Esophagus muscularis mucosa (tissue), 3 donors: ENCODE measurements around the gene CER1.

Source experiments
- POLR2AphosphoS5 ChIP-seq, 2 donors: sonication (generic); formaldehyde crosslinking; IDR thresholded peaks; one replicate each; pipeline ENCODE4 v1.6.1; 2017; ENCODE audit warnings: antibody characterized with exemption in 2 of 2
- TF ChIP-seq, protein P1 (sequence below), 3 experiments: fragments of 200-600 bp in 2 of 3; fragments of 450-650 bp in 1 of 3; sonication (generic) in 2 of 3; IDR thresholded peaks; one replicate each; pipeline ENCODE4 v1.5.1; 2017 to 2019; ENCODE audit warnings: antibody characterized with exemption in 3 of 3, mild to moderate bottlenecking in 2 of 3, moderate library complexity in 1 of 3

DNA sequence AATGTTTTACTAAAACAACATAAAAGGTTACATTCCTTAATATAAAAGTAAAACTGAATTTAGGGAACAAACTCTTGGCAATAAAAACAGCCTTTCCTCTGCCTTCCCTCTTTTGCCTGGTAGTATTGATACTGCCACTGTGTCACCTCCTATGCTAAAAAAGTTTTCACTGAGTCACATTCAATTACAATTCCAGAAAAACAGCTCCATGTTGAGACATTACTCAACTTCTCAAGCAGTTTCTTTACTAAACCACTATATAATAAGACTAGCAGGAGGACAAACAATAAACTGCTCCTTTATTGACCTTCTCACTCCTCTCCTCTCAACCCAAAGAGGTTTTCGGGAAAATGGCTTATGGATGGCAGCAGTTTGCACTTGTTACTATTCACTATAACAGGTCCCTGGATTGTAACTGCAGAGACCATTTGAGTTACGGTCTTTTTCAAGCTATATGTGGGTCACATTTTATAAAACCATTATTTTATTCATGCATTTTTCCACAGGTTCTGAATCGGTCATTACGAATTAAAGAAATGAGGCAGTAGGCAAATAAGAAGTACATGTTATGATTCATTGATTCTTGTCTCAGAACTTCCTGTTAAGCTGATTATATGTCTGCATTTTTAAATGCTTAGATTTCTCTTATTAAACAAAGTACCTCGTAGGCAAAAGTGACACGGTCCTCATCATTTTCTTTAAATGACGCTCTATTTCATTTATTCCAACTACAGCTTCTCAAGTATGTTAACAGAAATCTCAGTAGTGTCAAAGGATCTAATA is 31.4 kb downstream of the CER1 start:
- TF ChIP-seq, protein P1, sequence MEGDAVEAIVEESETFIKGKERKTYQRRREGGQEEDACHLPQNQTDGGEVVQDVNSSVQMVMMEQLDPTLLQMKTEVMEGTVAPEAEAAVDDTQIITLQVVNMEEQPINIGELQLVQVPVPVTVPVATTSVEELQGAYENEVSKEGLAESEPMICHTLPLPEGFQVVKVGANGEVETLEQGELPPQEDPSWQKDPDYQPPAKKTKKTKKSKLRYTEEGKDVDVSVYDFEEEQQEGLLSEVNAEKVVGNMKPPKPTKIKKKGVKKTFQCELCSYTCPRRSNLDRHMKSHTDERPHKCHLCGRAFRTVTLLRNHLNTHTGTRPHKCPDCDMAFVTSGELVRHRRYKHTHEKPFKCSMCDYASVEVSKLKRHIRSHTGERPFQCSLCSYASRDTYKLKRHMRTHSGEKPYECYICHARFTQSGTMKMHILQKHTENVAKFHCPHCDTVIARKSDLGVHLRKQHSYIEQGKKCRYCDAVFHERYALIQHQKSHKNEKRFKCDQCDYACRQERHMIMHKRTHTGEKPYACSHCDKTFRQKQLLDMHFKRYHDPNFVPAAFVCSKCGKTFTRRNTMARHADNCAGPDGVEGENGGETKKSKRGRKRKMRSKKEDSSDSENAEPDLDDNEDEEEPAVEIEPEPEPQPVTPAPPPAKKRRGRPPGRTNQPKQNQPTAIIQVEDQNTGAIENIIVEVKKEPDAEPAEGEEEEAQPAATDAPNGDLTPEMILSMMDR (IDR thresholded peaks at IDR 0.05): no peak
- TF ChIP-seq POLR2AphosphoS5 (IDR thresholded peaks at IDR 0.05): no peak
